Measurements from ENCODE around the gene NMB. TPM values are rescaled to one million over a fixed set of nuclear protein-coding genes. Genes with fewer than 3 reads are reported as not detected.

Gene NMB
- total RNA-seq, 1 experiment from 2014 or later: 12.6 TPM

GRCh38 chr15:84633311-84634227, 24.4 kb downstream of the NMB start:
- DNase-seq (ENCODE audit: low read depth): peak; percentile 78
- in situ Hi-C loops (cut with HindIII; ENCODE audit: low pct_unique_long_range_greater_than_20kb, low sequenced_read_pairs): no loop called here

GRCh38 chr15:84631706-84632272, 26.2 kb downstream of the NMB start:
- in situ Hi-C loops (cut with HindIII; ENCODE audit: low pct_unique_long_range_greater_than_20kb, low sequenced_read_pairs): no loop called here
- peak; percentile 32 for DNase-seq (ENCODE audit: low read depth)

- in situ Hi-C loops (cut with HindIII; ENCODE audit: low pct_unique_long_range_greater_than_20kb, low sequenced_read_pairs): no loop called here
- DNase-seq (ENCODE audit: low read depth): no peak
Observed at GRCh38 chr15:84629033-84629432, 29.0 kb downstream of the NMB start.

- in situ Hi-C loops (cut with HindIII; ENCODE audit: low pct_unique_long_range_greater_than_20kb, low sequenced_read_pairs): no loop called here
- no peak for DNase-seq (ENCODE audit: low read depth)
Observed at GRCh38 chr15:84625123-84625522, 32.9 kb downstream of the NMB start.

- DNase-seq (ENCODE audit: low read depth): no peak
- in situ Hi-C loops (cut with HindIII; ENCODE audit: low pct_unique_long_range_greater_than_20kb, low sequenced_read_pairs): no loop called here
Observed at GRCh38 chr15:84624359-84624758, 33.6 kb downstream of the NMB start.

- no peak for DNase-seq (ENCODE audit: low read depth)
- in situ Hi-C loops (cut with HindIII; ENCODE audit: low pct_unique_long_range_greater_than_20kb, low sequenced_read_pairs): no loop called here
Observed at GRCh38 chr15:84621358-84621979, 36.5 kb downstream of the NMB start.

GRCh38 chr15:84620626-84621025, 37.4 kb downstream of the NMB start:
- in situ Hi-C loops (cut with HindIII; ENCODE audit: low pct_unique_long_range_greater_than_20kb, low sequenced_read_pairs): no loop called here
- no peak for DNase-seq (ENCODE audit: low read depth)

GRCh38 chr15:84616235-84616634, 41.8 kb downstream of the NMB start:
- in situ Hi-C loops (cut with HindIII; ENCODE audit: low pct_unique_long_range_greater_than_20kb, low sequenced_read_pairs): no loop called here
- DNase-seq (ENCODE audit: low read depth): no peak

- no peak for DNase-seq (ENCODE audit: low read depth)
- in situ Hi-C loops (cut with HindIII; ENCODE audit: low pct_unique_long_range_greater_than_20kb, low sequenced_read_pairs): no loop called here
Observed at GRCh38 chr15:84611631-84612030, 46.4 kb downstream of the NMB start.

GRCh38 chr15:84609818-84610525, 48.0 kb downstream of the NMB start:
- in situ Hi-C loops (cut with HindIII; ENCODE audit: low pct_unique_long_range_greater_than_20kb, low sequenced_read_pairs): no loop called here
- no peak for DNase-seq (ENCODE audit: low read depth)

- in situ Hi-C loops (cut with HindIII; ENCODE audit: low pct_unique_long_range_greater_than_20kb, low sequenced_read_pairs): no loop called here
Observed at GRCh38 chr15:84608707-84609284, 49.2 kb downstream of the NMB start.

GRCh38 chr15:84606653-84607120, 51.3 kb downstream of the NMB start:
- DNase-seq (ENCODE audit: low read depth): no peak
- in situ Hi-C loops (cut with HindIII; ENCODE audit: low pct_unique_long_range_greater_than_20kb, low sequenced_read_pairs): no loop called here

More at GRCh38 chr15:84608707-84609284, 49.2 kb downstream of the NMB start:
- no peak for DNase-seq (ENCODE audit: low read depth)

- no peak for DNase-seq (ENCODE audit: low read depth)
- in situ Hi-C loops (cut with HindIII; ENCODE audit: low pct_unique_long_range_greater_than_20kb, low sequenced_read_pairs): no loop called here
Observed at GRCh38 chr15:84605554-84605882, 52.5 kb downstream of the NMB start.

Other genes starting within 250 kb of the NMB start
- gene ZSCAN2, start 57.2 kb downstream of the NMB start, total RNA-seq (2014; rRNA removed; shearing (Covaris generic); ENCODE audit: low replicate concordance): 11.0 and 15.9 TPM in 2 replicates
- 14.2 and 23.1 TPM in 2 replicates for gene WDR73, start 3.9 kb downstream of the NMB start, total RNA-seq (2014; rRNA removed; shearing (Covaris generic); ENCODE audit: low replicate concordance)
- 235 and 243 TPM in 2 replicates for gene SEC11A, start 57.9 kb upstream of the NMB start, total RNA-seq (2014; rRNA removed; shearing (Covaris generic); ENCODE audit: low replicate concordance)
- gene ZNF592, start 90.4 kb upstream of the NMB start, total RNA-seq (2014; rRNA removed; shearing (Covaris generic); ENCODE audit: low replicate concordance): 5.8 and 7.2 TPM in 2 replicates
- gene ALPK3, start 159.2 kb upstream of the NMB start, total RNA-seq (2014; rRNA removed; shearing (Covaris generic); ENCODE audit: low replicate concordance): not detected in 2 replicates
- gene SLC28A1, start 226.5 kb upstream of the NMB start, total RNA-seq (2014; rRNA removed; shearing (Covaris generic); ENCODE audit: low replicate concordance): not detected in 2 replicates